ENCODE results near the gene CSK.

DNA sequence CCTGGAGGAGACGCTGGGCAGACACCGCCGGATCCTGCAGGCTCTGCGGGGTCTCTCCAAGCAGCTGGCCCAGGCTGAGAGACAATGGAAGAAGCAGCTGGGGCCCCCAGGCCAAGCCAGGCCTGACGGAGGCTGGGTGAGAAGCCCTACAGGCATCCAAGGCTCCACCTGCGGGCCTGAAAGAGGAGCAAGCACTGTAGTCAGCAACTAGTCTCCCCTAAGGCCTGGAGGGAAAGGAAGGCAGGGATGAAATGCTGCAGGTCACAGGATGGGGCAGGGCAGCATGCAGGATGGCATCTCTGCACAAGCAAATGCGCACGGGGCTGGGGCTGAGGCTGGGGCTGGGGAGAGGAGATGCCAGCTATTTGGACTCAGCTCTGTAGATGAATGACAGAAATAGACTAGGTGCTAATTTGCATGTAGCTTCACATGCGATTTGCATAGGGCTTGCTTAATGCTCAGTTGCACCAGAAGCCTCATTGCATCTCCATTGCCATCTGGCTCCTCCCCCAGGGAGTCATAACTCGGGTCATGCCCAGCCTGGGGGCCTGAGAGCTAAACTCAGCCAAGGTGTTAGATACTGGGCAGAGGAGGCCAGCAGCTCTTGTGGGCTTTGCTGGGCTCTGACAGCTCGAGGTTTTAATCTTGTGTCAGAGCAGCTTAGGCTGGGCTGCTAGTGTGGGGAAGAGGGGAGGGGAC is 39.4 kb downstream of the CSK start:
- TF ChIP-seq, protein P1, sequence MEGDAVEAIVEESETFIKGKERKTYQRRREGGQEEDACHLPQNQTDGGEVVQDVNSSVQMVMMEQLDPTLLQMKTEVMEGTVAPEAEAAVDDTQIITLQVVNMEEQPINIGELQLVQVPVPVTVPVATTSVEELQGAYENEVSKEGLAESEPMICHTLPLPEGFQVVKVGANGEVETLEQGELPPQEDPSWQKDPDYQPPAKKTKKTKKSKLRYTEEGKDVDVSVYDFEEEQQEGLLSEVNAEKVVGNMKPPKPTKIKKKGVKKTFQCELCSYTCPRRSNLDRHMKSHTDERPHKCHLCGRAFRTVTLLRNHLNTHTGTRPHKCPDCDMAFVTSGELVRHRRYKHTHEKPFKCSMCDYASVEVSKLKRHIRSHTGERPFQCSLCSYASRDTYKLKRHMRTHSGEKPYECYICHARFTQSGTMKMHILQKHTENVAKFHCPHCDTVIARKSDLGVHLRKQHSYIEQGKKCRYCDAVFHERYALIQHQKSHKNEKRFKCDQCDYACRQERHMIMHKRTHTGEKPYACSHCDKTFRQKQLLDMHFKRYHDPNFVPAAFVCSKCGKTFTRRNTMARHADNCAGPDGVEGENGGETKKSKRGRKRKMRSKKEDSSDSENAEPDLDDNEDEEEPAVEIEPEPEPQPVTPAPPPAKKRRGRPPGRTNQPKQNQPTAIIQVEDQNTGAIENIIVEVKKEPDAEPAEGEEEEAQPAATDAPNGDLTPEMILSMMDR (IDR thresholded peaks at IDR 0.05): no peak
- TF ChIP-seq POLR2A (IDR thresholded peaks at IDR 0.05) (no peak), POLR2AphosphoS5 (IDR thresholded peaks at IDR 0.05) (no peak), EP300 (IDR thresholded peaks at IDR 0.05) (no peak)
